Suprapubic skin (tissue), 4 donors: ENCODE results near the gene SPEG. TPM values are rescaled to one million over a fixed set of nuclear protein-coding genes. Genes with fewer than 3 reads are reported as not detected.

Experiments
- DNase-seq, 2 donors: peaks; one replicate each; pipeline ENCODE4 v3.0.0-alpha.2; 2019; ENCODE audit warnings: low spot score in 2 of 2
- H3K27ac ChIP-seq: fragments of 200-600 bp; sonication (generic); one replicate; pipeline ENCODE4 v1.5.1; 2019
- H3K27me3 ChIP-seq: fragments of 200-600 bp; sonication (generic); one replicate; pipeline ENCODE4 v1.5.1; 2019
- H3K36me3 ChIP-seq: fragments of 200-600 bp; sonication (generic); one replicate; pipeline ENCODE4 v1.5.1; 2019
- H3K4me1 ChIP-seq: fragments of 200-600 bp; sonication (generic); one replicate; pipeline ENCODE4 v1.5.1; 2019
- H3K4me3 ChIP-seq: fragments of 200-600 bp; sonication (generic); one replicate; pipeline ENCODE4 v1.5.1; 2019; ENCODE audit warnings: mild to moderate bottlenecking
- H3K9me3 ChIP-seq: fragments of 200-600 bp; sonication (generic); one replicate; pipeline ENCODE4 v1.5.1; 2019
- CTCF ChIP-seq, 2 donors: fragments of 200-600 bp in 1 of 2; fragments of 450-650 bp in 1 of 2; sonication (generic) in 1 of 2; IDR thresholded peaks; one replicate each; pipeline ENCODE4 v1.5.1; 2016 to 2019; ENCODE audit warnings: antibody characterized with exemption in 2 of 2, mild to moderate bottlenecking in 1 of 2, moderate library complexity in 1 of 2
- EP300 ChIP-seq: sonication (generic); formaldehyde crosslinking; IDR thresholded peaks from one replicate; pipeline ENCODE4 v1.6.1; 2017; ENCODE audit warnings: antibody characterized with exemption
- POLR2A ChIP-seq, 2 donors: fragments of 450-650 bp; IDR thresholded peaks; one replicate each; pipeline ENCODE4 v1.6.1; 2017; ENCODE audit warnings: antibody characterized with exemption in 2 of 2, mild to moderate bottlenecking in 2 of 2, moderate library complexity in 2 of 2
- POLR2AphosphoS5 ChIP-seq, 3 donors: sonication (generic); formaldehyde crosslinking; IDR thresholded peaks; one replicate each; pipeline ENCODE4 v1.6.1; 2017; ENCODE audit warnings: antibody characterized with exemption in 3 of 3
- WGBS: methylation state at CpG from one replicate; pipeline ENCODE4 v1.1.5; 2018; 5-methylcytosine and 5-hydroxymethylcytosine counted together
- total RNA-seq, 4 donors: library from RNA; depleted of rRNA; stranded (reverse); fragments of >200 nt; gene quantifications; one replicate each; pipeline ENCODE4 v1.1.0, GENCODE V29; 2016

Gene SPEG
- total RNA-seq, 4 donors from 2014 or later, result 6.5 to 17.2 (median 6.7) TPM

- no peak overlapping the region for H3K27ac ChIP-seq
- H3K27me3 ChIP-seq, result peaks cover 4% of the 10 kb centered on the region
- WGBS, result 75% methylated on average over 4 of the region's 9 CpGs
- peaks cover 16% of the 10 kb centered on the region for H3K4me1 ChIP-seq
- TF ChIP-seq CTCF (IDR thresholded peaks at IDR 0.05) (no peak), POLR2AphosphoS5 (IDR thresholded peaks at IDR 0.05) (no peak), EP300 (no peak), POLR2A (IDR thresholded peaks at IDR 0.05) (no peak)
- peaks cover 24% of the 10 kb centered on the region for H3K36me3 ChIP-seq
- no peaks in the 10 kb centered on the region for H3K9me3 ChIP-seq
- no peak overlapping the region for H3K4me3 ChIP-seq
- DNase-seq, result no peak
Measured at GRCh38 chr2:219536967-219537366, 102.3 kb downstream of the SPEG start.

- H3K27me3 ChIP-seq, result no peaks in the 10 kb centered on the region
- no peaks in the 10 kb centered on the region for H3K9me3 ChIP-seq
- peaks cover 24% of the 10 kb centered on the region for H3K36me3 ChIP-seq
- no peak for TF ChIP-seq POLR2A (IDR thresholded peaks at IDR 0.05)
- no peak for TF ChIP-seq CTCF (IDR thresholded peaks at IDR 0.05)
- TF ChIP-seq EP300, result no peak
- H3K4me1 ChIP-seq, result peaks cover 25% of the 10 kb centered on the region
- H3K4me3 ChIP-seq, result no peak overlapping the region
- no peak overlapping the region for H3K27ac ChIP-seq
- WGBS, result 50% methylated on average over 11 of the region's 15 CpGs
- no peak for DNase-seq
Measured at GRCh38 chr2:219537657-219538488, 103.2 kb downstream of the SPEG start.

- no peaks in the 10 kb centered on the region for H3K9me3 ChIP-seq
- H3K27me3 ChIP-seq, result no peaks in the 10 kb centered on the region
- H3K4me1 ChIP-seq, result peaks cover 27% of the 10 kb centered on the region
- no peak overlapping the region for H3K4me3 ChIP-seq
- DNase-seq, result no peak
- H3K27ac ChIP-seq, result no peak overlapping the region
- 73% methylated on average over 5 of the region's 6 CpGs for WGBS
- peaks cover 24% of the 10 kb centered on the region for H3K36me3 ChIP-seq
- TF ChIP-seq EP300, result no peak
- no peak for TF ChIP-seq POLR2A (IDR thresholded peaks at IDR 0.05)
- no peak for TF ChIP-seq POLR2AphosphoS5 (IDR thresholded peaks at IDR 0.05)
- TF ChIP-seq CTCF (IDR thresholded peaks at IDR 0.05), result no peak
Measured at GRCh38 chr2:219538504-219538951, 103.9 kb downstream of the SPEG start.

GRCh38 chr2:219538956-219539788 is 104.5 kb downstream of the SPEG start:
- Histone ChIP-seq H3K4me3 (no peak overlapping the region), H3K4me1 (peaks cover 31% of the 10 kb centered on the region), H3K27me3 (no peaks in the 10 kb centered on the region), H3K36me3 (peaks cover 24% of the 10 kb centered on the region), H3K27ac (no peak overlapping the region), H3K9me3 (no peaks in the 10 kb centered on the region)
- no peak for DNase-seq
- WGBS, result 85% methylated on average over 15 of the region's 32 CpGs
- TF ChIP-seq POLR2A (IDR thresholded peaks at IDR 0.05), result no peak

- DNase-seq, result no peak
- no peak for TF ChIP-seq EP300
- no peak for TF ChIP-seq POLR2A (IDR thresholded peaks at IDR 0.05)
- TF ChIP-seq CTCF (IDR thresholded peaks at IDR 0.05), result no peak
- no peak for TF ChIP-seq POLR2AphosphoS5 (IDR thresholded peaks at IDR 0.05)
- H3K4me3 ChIP-seq, result no peak overlapping the region
- no peaks in the 10 kb centered on the region for H3K27me3 ChIP-seq
- H3K27ac ChIP-seq, result no peak overlapping the region
- peaks cover 24% of the 10 kb centered on the region for H3K36me3 ChIP-seq
- H3K4me1 ChIP-seq, result peaks cover 35% of the 10 kb centered on the region
- H3K9me3 ChIP-seq, result no peaks in the 10 kb centered on the region
- 94% methylated on average over 6 of the region's 46 CpGs for WGBS
Measured at GRCh38 chr2:219539926-219540678, 105.5 kb downstream of the SPEG start.
